Mucosa of rectum (tissue), 2 donors: ENCODE measurements around the gene FHDC1.

Source experiments
- H3K27ac ChIP-seq, 2 donors: one replicate each; pipeline ENCODE4 v1.7.0; 2013; ENCODE audit warnings: inconsistent platforms in 2 of 2, low read depth in 2 of 2, low read length in 2 of 2
- H3K27me3 ChIP-seq, 2 donors: one replicate each; pipeline ENCODE4 v1.7.0; 2013; ENCODE audit warnings: low read length in 2 of 2; ENCODE audit not compliant: control insufficient read depth in 2 of 2, insufficient read depth in 2 of 2
- H3K36me3 ChIP-seq, 2 donors: one replicate each; pipeline ENCODE4 v1.7.0; 2013; ENCODE audit warnings: low read length in 2 of 2; ENCODE audit not compliant: control insufficient read depth in 2 of 2, insufficient read depth in 2 of 2
- H3K4me1 ChIP-seq, 2 donors: one replicate each; pipeline ENCODE4 v1.7.0; 2013; ENCODE audit warnings: low read length in 2 of 2, mild to moderate bottlenecking in 1 of 2; ENCODE audit not compliant: control insufficient read depth in 2 of 2, insufficient read depth in 2 of 2
- H3K4me3 ChIP-seq, 2 donors: one replicate each; pipeline ENCODE4 v1.7.0; 2013; ENCODE audit warnings: low read length in 2 of 2
- H3K9ac ChIP-seq, 2 donors: one replicate each; pipeline ENCODE4 v1.7.0; 2013; ENCODE audit warnings: low read length in 2 of 2, low read depth in 1 of 2, mild to moderate bottlenecking in 1 of 2
- H3K9me3 ChIP-seq, 2 donors: one replicate each; pipeline ENCODE4 v1.7.0; 2013; ENCODE audit warnings: low read length in 2 of 2; ENCODE audit not compliant: control insufficient read depth in 2 of 2
- donor health status: healthy.
- donor health status: Normal muscosa, but diverticular disease.

FHDC1 gene

GRCh38 chr4:152928286-152928685, 7.8 kb upstream of the FHDC1 start:
- Histone ChIP-seq H3K36me3 (no peaks in the 10 kb centered on the region), H3K27me3 (no peaks in the 10 kb centered on the region), H3K9me3 (no peaks in the 10 kb centered on the region), H3K27ac (no peak overlapping the region), H3K4me1 (no peaks in the 10 kb centered on the region), H3K4me3 (no peak overlapping the region), H3K9ac (no peak overlapping the region)

- H3K9ac ChIP-seq: no peak overlapping the region
- no peaks in the 10 kb centered on the region for H3K27me3 ChIP-seq
- H3K36me3 ChIP-seq: no peaks in the 10 kb centered on the region
- no peak overlapping the region for H3K4me3 ChIP-seq
- no peaks in the 10 kb centered on the region for H3K4me1 ChIP-seq
- no peaks in the 10 kb centered on the region for H3K9me3 ChIP-seq
- H3K27ac ChIP-seq: no peak overlapping the region
Observed at GRCh38 chr4:152929888-152930287, 6.2 kb upstream of the FHDC1 start.

- Histone ChIP-seq H3K9me3 (no peaks in the 10 kb centered on the region), H3K4me1 (peaks cover 10 to 11% of the 10 kb centered on the region in 2 donors), H3K27me3 (peaks cover 0 to 5% of the 10 kb centered on the region in 2 donors), H3K27ac (peak overlapping the region; percentile 91 to 92), H3K9ac (peak overlapping the region; percentile 68 to 91), H3K4me3 (peak overlapping the region; percentile 70 to 89), H3K36me3 (no peaks in the 10 kb centered on the region)
Observed at GRCh38 chr4:152935143-152935542, 980 bp upstream of the FHDC1 start.

- H3K4me1 ChIP-seq: peaks cover 10 to 11% of the 10 kb centered on the region in 2 donors
- peak overlapping the region; percentile 88 to 93 for H3K27ac ChIP-seq
- peak overlapping the region; percentile 79 to 89 for H3K4me3 ChIP-seq
Observed at GRCh38 chr4:152936446-152937335, 568 bp downstream of the FHDC1 start.

GRCh38 chr4:152937336-152938236, 1.5 kb downstream of the FHDC1 start:
- H3K9ac ChIP-seq: peak overlapping the region; percentile 83 to 91
- H3K27me3 ChIP-seq: peaks cover 0 to 5% of the 10 kb centered on the region in 2 donors
- peaks cover 10 to 11% of the 10 kb centered on the region in 2 donors for H3K4me1 ChIP-seq
- no peaks in the 10 kb centered on the region for H3K9me3 ChIP-seq
- H3K36me3 ChIP-seq: no peaks in the 10 kb centered on the region
- peak overlapping the region; percentile 79 to 89 for H3K4me3 ChIP-seq
- H3K27ac ChIP-seq: peak overlapping the region; percentile 88 to 93

More at GRCh38 chr4:152936446-152937335, 568 bp downstream of the FHDC1 start:
- Histone ChIP-seq H3K9ac (peak overlapping the region; percentile 83 to 91), H3K9me3 (no peaks in the 10 kb centered on the region), H3K36me3 (no peaks in the 10 kb centered on the region), H3K27me3 (peaks cover 0 to 5% of the 10 kb centered on the region in 2 donors)

GRCh38 chr4:152938237-152938947, 2.3 kb downstream of the FHDC1 start:
- Histone ChIP-seq H3K9ac (peak overlapping the region in 1 of 2 donors; percentile 91), H3K27ac (peak overlapping the region in 1 of 2 donors; percentile 77)

GRCh38 chr4:152939621-152940020, 3.5 kb downstream of the FHDC1 start:
- no peaks in the 10 kb centered on the region for H3K9me3 ChIP-seq
- H3K36me3 ChIP-seq: peaks cover 5 to 7% of the 10 kb centered on the region in 2 donors
- H3K9ac ChIP-seq: no peak overlapping the region
- peaks cover 0 to 5% of the 10 kb centered on the region in 2 donors for H3K27me3 ChIP-seq
- H3K27ac ChIP-seq: no peak overlapping the region
- H3K4me3 ChIP-seq: no peak overlapping the region
- peaks cover 10 to 16% of the 10 kb centered on the region in 2 donors for H3K4me1 ChIP-seq

More at GRCh38 chr4:152938237-152938947, 2.3 kb downstream of the FHDC1 start:
- Histone ChIP-seq H3K4me1 (peaks cover 10 to 11% of the 10 kb centered on the region in 2 donors), H3K4me3 (peak overlapping the region; percentile 79 to 89), H3K27me3 (peaks cover 0 to 5% of the 10 kb centered on the region in 2 donors), H3K36me3 (peaks cover 2 to 3% of the 10 kb centered on the region in 2 donors), H3K9me3 (no peaks in the 10 kb centered on the region)

GRCh38 chr4:152940461-152940860, 4.3 kb downstream of the FHDC1 start:
- H3K9ac ChIP-seq: no peak overlapping the region
- no peak overlapping the region for H3K4me3 ChIP-seq
- peaks cover 5 to 7% of the 10 kb centered on the region in 2 donors for H3K36me3 ChIP-seq
- no peaks in the 10 kb centered on the region for H3K9me3 ChIP-seq
- peaks cover 10 to 19% of the 10 kb centered on the region in 2 donors for H3K4me1 ChIP-seq
- H3K27ac ChIP-seq: no peak overlapping the region
- H3K27me3 ChIP-seq: peaks cover 0 to 5% of the 10 kb centered on the region in 2 donors

GRCh38 chr4:152941411-152941810, 5.3 kb downstream of the FHDC1 start:
- H3K4me3 ChIP-seq: no peak overlapping the region
- peaks cover 0 to 5% of the 10 kb centered on the region in 2 donors for H3K27me3 ChIP-seq
- no peak overlapping the region for H3K27ac ChIP-seq
- H3K4me1 ChIP-seq: peaks cover 5 to 15% of the 10 kb centered on the region in 2 donors
- H3K9ac ChIP-seq: no peak overlapping the region
- H3K36me3 ChIP-seq: peaks cover 5 to 7% of the 10 kb centered on the region in 2 donors
- no peaks in the 10 kb centered on the region for H3K9me3 ChIP-seq
